ENCODE results near the gene DNAAF8. TPM values are rescaled to one million over a fixed set of nuclear protein-coding genes. Genes with fewer than 3 reads are reported as not detected.

The DNAAF8 gene
- total RNA-seq, 1 donor from 2014 or later = not detected

DNA sequence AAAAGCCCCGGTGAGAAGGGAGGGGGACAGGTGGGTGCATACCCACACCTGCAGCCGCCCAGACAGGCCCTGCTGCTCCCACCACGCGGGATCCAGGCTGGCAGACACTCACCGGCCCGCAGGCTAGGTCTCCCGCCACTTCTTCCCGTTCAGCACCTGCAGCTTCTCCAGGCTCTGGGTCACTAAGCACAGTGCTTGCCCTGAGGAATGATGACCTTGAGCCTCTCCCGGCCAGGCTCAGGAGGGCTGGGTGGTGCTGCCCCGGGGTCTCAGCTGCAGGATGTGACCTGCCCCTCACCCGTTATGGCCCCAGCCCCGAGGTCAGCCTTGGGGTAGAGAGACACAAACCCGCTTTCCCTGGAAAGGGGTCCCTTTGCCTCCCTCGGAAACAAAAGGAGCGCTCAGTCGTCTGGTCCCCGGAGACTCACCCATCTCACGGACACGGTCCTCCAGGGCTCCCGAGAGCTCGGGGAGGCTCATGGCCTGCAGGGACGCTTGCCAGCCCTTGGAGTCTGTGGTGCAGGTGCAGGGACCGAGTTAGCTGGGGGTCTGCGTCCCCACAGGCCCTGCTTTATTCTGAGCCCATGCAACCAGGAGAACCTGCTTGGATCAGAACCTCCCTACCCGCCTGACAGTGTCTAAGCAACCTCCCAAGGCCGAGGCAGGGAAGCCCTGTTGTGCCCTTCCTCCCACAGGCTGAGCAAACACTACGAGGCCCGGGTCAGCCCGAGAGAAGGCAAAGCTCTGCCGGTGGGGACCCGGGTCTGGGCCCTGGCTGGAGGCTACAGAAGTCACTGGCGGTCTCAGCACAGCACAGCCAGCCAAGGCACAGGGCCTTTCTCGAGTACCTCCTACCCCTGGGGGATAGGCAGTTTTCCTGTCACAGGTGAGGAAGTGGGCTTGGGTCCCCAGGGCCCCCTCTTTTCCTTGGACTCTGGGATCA, 37.2 kb upstream of the DNAAF8 start:
- Histone ChIP-seq H3K4me2 (no peak overlapping the region), H3K4me3 (no peak overlapping the region), H3K9me3 (ENCODE audit: low read depth) (no peaks in the 10 kb centered on the region), H3K4me1 (no peaks in the 10 kb centered on the region), H2AFZ (replicated peaks) (no peak overlapping the region), H4K20me1 (ENCODE audit: low read depth) (peaks cover 17% of the 10 kb centered on the region), H3K27me3 (no peaks in the 10 kb centered on the region), H3K9ac (no peak overlapping the region), H3K36me3 (no peaks in the 10 kb centered on the region), H3K27ac (no peak overlapping the region), H3K79me2 (ENCODE audit: low read depth) (peaks cover 13% of the 10 kb centered on the region), H3F3A (ENCODE audit: low read depth) (peaks cover 19% of the 10 kb centered on the region)
- H3K36me3 Mint-ChIP-seq = peaks cover 6% of the 10 kb centered on the region
- H3K27me3 Mint-ChIP-seq (ENCODE audit: insufficient read depth, low read depth) = peaks cover 5% of the 10 kb centered on the region
- no peaks in the 10 kb centered on the region for H3K9me3 Mint-ChIP-seq
- no peak overlapping the region for H3K27ac Mint-ChIP-seq
- no peak overlapping the region for H3K4me3 Mint-ChIP-seq
- H3K4me1 Mint-ChIP-seq = no peaks in the 10 kb centered on the region
- TF ChIP-seq EZH2phosphoT487 (IDR thresholded peaks at IDR 0.05) (no peak), EZH2 (IDR thresholded peaks at IDR 0.05) (no peak)
- TF ChIP-seq, protein P1, sequence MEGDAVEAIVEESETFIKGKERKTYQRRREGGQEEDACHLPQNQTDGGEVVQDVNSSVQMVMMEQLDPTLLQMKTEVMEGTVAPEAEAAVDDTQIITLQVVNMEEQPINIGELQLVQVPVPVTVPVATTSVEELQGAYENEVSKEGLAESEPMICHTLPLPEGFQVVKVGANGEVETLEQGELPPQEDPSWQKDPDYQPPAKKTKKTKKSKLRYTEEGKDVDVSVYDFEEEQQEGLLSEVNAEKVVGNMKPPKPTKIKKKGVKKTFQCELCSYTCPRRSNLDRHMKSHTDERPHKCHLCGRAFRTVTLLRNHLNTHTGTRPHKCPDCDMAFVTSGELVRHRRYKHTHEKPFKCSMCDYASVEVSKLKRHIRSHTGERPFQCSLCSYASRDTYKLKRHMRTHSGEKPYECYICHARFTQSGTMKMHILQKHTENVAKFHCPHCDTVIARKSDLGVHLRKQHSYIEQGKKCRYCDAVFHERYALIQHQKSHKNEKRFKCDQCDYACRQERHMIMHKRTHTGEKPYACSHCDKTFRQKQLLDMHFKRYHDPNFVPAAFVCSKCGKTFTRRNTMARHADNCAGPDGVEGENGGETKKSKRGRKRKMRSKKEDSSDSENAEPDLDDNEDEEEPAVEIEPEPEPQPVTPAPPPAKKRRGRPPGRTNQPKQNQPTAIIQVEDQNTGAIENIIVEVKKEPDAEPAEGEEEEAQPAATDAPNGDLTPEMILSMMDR (IDR thresholded peaks at IDR 0.05) = no peak
- no peak for DNase-seq (ENCODE audit: low spot score)

GRCh38 chr16:4697848-4698291, 36.5 kb upstream of the DNAAF8 start:
- no peaks in the 10 kb centered on the region for H3K9me3 Mint-ChIP-seq
- Histone ChIP-seq H3K36me3 (no peaks in the 10 kb centered on the region), H3K9ac (no peak overlapping the region), H3K4me2 (no peak overlapping the region), H2AFZ (replicated peaks) (no peak overlapping the region), H3K79me2 (ENCODE audit: low read depth) (peaks cover 13% of the 10 kb centered on the region), H4K20me1 (ENCODE audit: low read depth) (peaks cover 17% of the 10 kb centered on the region), H3K4me1 (no peaks in the 10 kb centered on the region), H3K27me3 (no peaks in the 10 kb centered on the region), H3K27ac (no peak overlapping the region), H3K9me3 (ENCODE audit: low read depth) (no peaks in the 10 kb centered on the region), H3K4me3 (no peak overlapping the region), H3F3A (ENCODE audit: low read depth) (peaks cover 13% of the 10 kb centered on the region)
- DNase-seq (ENCODE audit: low spot score) = no peak
- no peak overlapping the region for H3K27ac Mint-ChIP-seq
- no peak for TF ChIP-seq EZH2 (IDR thresholded peaks at IDR 0.05)
- TF ChIP-seq EZH2phosphoT487 (IDR thresholded peaks at IDR 0.05) = no peak
- H3K4me3 Mint-ChIP-seq = no peak overlapping the region
- peaks cover 5% of the 10 kb centered on the region for H3K27me3 Mint-ChIP-seq (ENCODE audit: insufficient read depth, low read depth)
- no peaks in the 10 kb centered on the region for H3K4me1 Mint-ChIP-seq
- peaks cover 8% of the 10 kb centered on the region for H3K36me3 Mint-ChIP-seq

DNA sequence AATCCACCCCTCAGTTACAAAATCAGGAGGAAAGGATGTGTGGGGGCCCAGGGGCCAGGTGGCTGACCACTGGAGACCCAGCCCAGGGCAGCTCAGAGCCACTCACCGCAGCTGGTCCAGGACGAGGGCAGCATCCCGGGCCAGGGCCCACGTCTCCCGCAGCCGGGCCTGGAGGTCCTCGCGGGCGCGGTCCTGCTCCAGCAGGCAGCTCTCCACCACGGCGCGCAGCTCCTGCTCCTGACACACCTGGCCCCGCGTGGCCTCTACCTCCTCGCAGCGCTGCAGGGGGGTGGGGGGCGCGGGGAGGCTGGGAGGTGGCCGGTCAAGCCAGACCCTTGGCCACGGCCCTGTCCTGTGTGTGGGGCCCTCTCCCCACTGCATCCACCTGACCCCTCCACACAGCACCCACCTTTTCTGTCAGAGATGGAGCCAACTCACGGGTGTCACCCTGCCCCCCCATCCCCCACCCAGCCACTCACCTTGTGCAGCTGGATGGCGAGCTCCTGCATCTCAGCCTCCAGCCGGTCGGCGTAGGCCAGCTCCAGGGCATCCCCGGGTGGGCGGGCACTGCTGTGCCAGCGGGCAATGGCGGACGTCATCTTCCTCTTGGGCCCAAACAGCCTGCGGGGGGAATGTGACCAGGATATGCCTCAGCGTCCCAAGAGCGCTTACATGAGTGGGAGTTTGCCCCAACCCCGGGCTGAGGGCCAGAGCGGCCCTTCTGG, 35.9 kb upstream of the DNAAF8 start:
- Histone ChIP-seq H4K20me1 (ENCODE audit: low read depth) (peaks cover 17% of the 10 kb centered on the region), H3F3A (ENCODE audit: low read depth) (peaks cover 9% of the 10 kb centered on the region), H3K4me2 (no peak overlapping the region), H3K4me3 (no peak overlapping the region), H2AFZ (replicated peaks) (no peak overlapping the region), H3K27ac (no peak overlapping the region), H3K9ac (no peak overlapping the region), H3K79me2 (ENCODE audit: low read depth) (peaks cover 13% of the 10 kb centered on the region), H3K4me1 (no peaks in the 10 kb centered on the region), H3K27me3 (no peaks in the 10 kb centered on the region), H3K36me3 (no peaks in the 10 kb centered on the region), H3K9me3 (ENCODE audit: low read depth) (no peaks in the 10 kb centered on the region)
- DNase-seq (ENCODE audit: low spot score) = no peak
- TF ChIP-seq, protein P1 (IDR thresholded peaks at IDR 0.05) = no peak
- TF ChIP-seq EZH2 (IDR thresholded peaks at IDR 0.05) (no peak), EZH2phosphoT487 (IDR thresholded peaks at IDR 0.05) (no peak)
- H3K4me3 Mint-ChIP-seq = no peak overlapping the region
- no peaks in the 10 kb centered on the region for H3K4me1 Mint-ChIP-seq
- peaks cover 5% of the 10 kb centered on the region for H3K27me3 Mint-ChIP-seq (ENCODE audit: insufficient read depth, low read depth)
- peaks cover 8% of the 10 kb centered on the region for H3K36me3 Mint-ChIP-seq
- no peaks in the 10 kb centered on the region for H3K9me3 Mint-ChIP-seq
- H3K27ac Mint-ChIP-seq = no peak overlapping the region

Measured in neural progenitor cell (in vitro differentiated cells).